ENCODE data around the gene C1orf35.

DNA sequence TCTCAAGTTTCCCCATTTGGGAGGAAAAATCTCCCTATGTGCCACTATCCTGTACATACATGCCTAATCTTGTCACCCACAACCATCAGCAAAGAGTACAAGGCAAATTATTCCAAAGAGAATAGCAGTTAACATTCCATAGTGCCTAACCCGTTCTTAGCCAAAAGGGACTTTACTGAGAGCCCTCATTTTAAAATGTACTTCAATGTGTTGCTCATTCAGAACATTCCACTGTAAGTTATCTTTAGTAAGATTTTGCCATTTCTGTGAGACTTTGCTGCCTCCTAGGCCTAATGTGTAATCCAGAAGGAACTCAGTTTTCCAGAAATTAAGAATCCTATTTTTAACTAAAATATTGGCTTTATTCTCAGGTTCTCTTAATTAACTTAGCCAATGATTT, 17.2 kb upstream of the C1orf35 start:
- TF ChIP-seq POLR2A (IDR thresholded peaks at IDR 0.05), result no peak
- TF ChIP-seq, protein P1, sequence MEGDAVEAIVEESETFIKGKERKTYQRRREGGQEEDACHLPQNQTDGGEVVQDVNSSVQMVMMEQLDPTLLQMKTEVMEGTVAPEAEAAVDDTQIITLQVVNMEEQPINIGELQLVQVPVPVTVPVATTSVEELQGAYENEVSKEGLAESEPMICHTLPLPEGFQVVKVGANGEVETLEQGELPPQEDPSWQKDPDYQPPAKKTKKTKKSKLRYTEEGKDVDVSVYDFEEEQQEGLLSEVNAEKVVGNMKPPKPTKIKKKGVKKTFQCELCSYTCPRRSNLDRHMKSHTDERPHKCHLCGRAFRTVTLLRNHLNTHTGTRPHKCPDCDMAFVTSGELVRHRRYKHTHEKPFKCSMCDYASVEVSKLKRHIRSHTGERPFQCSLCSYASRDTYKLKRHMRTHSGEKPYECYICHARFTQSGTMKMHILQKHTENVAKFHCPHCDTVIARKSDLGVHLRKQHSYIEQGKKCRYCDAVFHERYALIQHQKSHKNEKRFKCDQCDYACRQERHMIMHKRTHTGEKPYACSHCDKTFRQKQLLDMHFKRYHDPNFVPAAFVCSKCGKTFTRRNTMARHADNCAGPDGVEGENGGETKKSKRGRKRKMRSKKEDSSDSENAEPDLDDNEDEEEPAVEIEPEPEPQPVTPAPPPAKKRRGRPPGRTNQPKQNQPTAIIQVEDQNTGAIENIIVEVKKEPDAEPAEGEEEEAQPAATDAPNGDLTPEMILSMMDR (IDR thresholded peaks at IDR 0.05), result no peak
